CD4-positive, alpha-beta T cell treated with Interleukin-4 for 4 hours (primary cell): ENCODE measurements around the gene CACNA1S.

Experiments
- DNase-seq: peaks from one replicate; pipeline ENCODE4 v3.0.0-alpha.2; 2020

CACNA1S gene

DNA sequence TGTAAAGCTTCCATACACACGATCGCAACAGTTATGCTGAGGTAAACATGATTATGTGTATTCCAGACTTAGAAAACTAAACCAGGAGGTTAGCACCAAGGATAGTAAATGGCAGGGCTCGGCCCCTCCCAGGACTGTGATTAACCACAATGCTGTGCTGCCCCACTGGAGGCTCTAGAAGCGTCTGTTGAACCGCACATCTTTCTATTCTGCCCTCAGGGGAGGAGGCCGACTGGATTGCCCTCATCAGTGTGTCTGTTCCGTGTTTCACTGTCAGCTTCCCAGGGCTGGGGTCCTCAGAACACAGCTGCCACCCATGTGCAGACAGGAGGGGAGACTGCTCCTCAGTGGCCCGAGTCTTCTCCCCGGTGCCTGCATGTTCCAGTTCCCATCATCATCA is 27.5 kb upstream of the CACNA1S start:
- DNase-seq: no peak

DNA sequence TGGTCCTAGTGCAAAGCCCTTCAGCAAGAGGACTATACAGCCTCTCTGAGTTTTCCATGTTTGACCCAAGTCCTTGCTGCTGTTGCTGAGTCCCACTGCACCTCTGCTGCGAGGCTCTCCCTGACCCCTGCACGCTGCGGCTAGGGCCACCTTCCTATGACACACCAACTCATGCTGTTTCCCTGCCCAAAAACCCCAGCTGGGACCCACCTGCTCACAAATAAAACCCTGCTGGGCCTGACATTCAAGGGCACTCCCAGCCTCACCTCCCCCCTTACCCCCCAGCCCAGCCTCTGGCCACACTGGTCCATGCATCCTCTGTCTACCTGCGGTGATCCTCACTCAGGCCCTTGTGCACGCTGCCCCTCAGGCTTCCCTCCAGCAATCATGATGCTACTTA is 27.1 kb upstream of the CACNA1S start:
- no peak for DNase-seq

DNA sequence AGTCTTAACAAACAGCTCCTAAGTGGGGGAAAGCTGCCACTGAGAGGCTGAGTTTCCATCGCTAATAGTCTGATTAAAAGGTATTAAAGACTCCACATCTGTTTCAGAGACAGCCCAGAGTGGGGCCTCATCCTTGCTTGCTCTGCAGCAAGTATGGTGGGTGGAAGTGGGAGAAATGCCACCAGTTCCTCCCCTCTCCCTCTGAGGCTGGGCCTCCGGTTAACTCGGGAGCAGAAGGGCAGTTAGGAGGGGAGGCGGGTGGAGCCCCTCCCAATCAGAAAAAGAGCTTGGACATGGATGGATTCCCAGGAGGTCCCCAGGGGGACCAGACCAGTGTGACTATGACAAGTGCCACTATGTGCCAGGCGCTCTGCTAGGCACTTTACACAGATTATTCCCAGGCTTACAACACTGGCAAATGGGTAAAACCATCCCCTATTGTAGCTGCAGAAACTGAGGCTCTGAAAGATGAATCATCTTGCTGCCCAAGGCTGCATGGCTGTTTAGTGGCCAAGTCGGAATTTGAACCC is 26.1 kb upstream of the CACNA1S start:
- DNase-seq: no peak

DNA sequence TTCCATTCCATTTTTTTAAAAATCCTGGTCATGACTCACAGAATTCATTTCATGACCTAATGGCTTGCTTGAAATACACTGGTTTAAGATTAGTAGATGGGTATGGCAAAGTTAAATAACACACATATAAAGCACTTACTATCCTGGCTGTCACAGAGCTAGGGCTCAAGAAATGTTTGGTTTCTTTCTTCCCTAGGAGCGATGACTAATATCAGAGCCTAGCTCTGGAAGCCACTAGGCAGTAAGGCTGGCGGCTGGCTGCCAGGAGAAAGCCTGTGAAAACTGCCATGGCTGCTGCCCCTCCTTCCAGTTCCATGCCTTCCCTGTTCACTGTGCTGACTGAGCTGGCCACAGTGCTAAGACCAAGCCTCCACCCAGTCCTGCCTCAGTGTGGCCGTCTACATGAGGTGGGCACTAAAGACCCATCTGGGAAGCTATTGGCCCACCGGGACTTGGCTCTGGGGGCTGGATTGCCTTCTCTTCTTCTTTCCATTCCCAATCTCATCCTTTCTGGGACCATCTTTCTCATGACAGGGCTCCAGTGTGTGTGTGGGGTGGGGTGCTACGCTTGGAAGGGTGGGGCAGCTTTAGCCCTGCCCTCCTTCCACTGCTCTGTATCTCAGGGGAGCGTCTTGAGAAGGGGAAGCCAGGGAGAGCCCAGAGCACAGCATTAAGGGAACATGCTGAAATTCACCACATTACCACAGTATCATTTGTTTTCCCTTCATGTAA is 25.5 kb upstream of the CACNA1S start:
- no peak for DNase-seq

DNA sequence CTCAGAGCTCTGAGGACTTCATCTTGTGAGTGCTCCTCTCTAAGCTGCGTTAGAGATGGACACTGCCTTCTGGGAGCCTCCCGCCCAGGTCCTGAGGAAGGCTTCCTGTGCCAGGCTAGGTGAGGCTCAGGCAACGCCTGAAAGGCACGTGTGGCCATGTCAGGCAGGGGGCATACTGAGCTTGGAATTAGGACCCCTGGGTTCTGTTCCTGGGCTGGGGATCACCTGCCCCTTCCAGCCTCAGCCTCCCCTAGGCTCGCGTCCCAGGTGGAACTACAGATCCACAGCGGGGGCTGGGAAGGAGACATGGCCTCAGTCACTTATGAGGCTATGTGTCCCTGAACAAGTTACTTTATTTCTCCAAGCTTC is 24.8 kb upstream of the CACNA1S start:
- no peak for DNase-seq

DNA sequence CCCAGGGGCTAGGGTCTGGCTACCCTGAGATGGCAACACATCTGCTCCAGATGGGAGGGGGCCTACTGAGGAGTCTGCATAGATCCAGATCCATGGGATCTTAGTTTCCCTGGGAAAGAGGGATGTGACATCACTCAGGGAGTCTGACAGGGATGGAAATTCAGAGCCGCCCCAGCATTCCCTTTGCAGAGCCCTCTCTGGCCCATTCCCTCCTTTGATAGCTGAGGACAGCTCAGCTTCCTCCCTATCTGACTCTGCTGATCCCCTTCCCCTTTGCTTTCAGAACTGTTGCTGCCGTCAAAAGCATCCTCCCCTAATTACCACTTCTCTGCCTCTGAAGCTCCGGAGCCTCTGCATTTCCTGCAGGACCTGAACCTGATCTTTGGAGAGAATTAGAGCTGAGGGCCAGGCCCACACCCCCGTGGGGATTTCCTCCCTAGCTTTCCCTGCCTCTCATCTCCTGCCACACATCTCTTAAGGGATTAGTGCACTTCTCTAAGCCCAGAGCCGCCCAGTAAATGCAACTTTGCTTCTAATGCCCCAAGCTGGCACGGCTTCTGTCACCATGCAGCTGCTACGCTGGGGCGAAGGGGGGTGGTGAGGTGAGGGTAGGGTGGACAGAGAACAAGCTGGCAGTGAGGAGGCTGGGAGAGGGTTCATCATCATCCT is 24.3 kb upstream of the CACNA1S start:
- no peak for DNase-seq

DNA sequence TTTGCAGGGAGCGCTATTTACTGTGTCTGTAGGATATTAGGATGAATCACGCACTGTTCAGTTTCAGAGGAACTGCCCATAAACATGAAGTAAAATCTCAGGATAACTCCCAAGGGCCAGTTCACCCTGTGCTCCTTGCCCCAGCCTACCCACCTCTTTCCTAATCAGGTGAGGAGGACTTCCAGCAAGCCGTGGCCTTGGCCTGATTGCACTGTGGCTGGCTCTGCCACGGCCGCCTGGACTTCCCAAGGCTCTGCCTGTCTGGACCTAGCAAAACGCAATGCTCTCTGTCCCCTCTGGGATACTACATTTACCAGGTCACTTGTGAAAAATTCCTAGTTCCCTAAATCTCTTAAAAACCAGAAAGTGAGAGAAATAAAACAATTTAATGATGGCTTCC is 22.2 kb upstream of the CACNA1S start:
- DNase-seq: no peak

DNA sequence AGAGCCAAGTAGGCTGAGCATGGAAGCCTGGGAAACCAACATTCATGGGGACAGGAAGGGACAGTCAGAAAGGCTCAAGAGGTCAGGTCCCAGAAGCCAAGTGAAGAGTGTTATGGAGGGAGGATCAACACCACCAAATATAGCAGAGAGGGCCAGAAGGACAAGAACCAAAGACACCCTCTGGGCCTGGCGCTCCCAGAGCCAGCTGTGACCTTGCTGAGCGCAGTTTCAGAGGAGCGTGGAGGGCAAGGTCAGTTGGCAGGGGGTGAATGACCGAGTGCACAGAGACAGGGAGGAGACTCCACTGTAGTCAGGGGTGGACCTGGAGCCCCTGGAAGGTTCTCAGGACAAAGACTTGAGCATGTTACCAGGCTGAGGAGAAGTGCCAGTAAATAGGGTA is 19.2 kb upstream of the CACNA1S start:
- DNase-seq: no peak

DNA sequence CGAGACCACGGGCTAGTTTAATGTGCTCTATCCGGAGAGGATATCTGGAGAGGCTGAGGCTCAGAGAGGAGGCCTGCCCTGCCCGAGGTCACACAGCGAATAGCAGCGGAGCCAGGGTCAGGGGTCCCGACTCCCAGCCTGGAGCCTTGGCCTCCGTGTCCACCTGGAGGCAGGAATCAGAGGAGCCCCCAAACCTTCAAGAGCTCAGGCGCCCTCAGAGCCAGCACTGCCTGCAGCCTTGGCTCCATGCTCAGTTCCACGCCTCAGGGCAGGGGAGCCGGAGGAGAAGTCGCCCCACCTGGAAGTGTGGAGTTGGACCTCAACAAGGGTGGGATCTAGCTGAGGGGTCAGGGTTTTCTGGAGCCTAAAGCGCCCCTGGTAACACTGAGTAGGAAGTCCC is 16.7 kb upstream of the CACNA1S start:
- DNase-seq: no peak

DNA sequence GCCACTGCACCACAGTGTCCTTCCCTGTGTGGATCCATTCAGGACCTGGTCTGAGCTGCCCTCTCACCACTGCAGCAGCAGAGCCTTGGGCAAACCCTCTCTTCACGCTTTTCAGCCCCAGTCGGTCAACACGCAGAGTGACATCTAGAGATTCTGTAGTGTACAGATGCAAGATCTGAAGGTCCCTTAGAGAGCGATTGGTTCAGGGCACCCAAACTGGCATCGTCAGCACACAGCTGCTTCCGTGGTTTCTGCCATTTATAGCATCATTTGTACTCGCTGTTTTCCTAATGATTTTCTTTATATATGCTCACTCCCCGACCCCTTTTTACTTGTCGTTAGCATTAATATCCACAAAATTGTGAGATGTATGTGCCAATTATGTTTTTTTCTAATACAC is 16.2 kb upstream of the CACNA1S start:
- DNase-seq: no peak

DNA sequence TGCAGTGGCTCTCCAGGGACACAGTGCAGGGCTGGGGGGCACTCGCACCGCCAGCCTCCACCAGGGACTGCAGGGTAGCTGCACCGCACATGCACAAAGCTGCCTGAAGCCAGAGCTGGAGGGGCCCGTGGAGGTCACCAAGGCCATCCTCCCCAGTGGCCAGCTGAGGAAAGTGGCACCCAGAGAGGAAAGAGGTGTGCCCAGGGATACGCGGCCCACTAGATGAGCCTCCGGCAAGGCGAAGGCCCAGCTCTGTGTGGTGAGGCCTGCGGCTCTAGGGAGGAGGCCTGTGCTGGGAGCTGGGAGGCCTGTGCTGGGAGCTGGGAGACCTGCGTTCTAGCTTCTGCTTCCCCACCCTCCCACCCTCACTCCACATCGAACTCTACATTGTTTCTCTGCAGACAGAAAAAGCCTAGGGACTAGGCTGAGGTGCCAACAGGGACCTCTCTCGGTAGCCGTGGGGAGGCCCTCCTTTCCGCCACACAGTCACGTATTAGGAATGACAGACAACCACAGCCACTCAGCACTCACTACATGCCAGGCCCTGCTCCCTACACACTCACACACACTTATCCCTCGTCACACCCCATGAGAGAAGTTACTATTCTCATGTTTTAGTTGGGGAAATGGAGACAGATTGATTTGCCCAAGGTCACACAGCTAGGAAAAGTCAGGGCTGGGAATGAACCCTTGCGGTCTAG is 15.7 kb upstream of the CACNA1S start:
- no peak for DNase-seq

DNA sequence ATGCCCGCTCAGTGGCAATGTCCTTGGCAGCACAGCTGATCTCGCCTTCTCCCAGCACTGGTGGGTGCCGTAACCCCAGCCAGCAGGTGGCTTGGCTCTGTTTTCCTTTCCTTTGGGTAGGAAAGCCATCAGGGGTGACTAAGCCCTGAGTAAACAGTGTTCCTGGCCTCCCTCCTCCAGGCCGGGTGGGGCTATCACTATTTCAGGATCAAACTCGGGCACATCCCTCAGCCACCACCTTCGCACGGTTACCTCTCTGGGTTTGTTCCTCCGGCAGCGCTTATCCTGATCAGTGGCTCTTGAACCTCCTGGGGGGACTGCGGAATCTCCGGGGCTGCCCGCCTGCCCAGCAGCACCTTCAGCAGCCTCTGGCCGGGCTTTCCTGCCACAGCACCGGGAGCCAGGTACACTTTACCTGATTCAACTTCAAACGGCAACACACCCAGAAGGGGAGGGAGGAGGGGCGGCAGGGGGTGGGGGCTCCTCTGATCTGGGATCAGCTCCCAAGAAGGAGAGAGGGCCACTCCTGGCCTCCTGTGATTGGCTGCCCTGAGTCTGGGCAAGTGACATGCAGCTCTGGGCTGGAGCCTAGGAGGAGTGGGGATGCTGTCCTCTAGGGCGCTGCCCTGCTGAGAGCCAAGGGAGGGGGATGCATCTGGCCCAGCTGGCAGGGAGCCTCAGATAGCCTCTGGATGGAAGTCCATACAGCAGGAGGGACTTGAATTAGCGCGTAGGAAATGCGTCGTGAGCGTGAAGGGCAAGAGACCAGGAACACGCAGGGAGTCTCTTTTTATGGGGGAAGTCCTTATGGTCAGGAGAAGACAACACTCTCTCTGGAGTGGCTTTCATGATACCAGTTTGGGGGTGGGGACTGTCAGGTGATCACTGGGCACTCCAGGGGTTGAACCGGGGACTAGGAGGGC is 14.9 kb upstream of the CACNA1S start, which contains the start of gene ASCL5:
TSS of gene ASCL5 (minus strand) at position 353 of the 923 bp plus-strand sequence. CDS start 11,812 bp downstream, outside the sequence.
- DNase-seq: no peak

DNA sequence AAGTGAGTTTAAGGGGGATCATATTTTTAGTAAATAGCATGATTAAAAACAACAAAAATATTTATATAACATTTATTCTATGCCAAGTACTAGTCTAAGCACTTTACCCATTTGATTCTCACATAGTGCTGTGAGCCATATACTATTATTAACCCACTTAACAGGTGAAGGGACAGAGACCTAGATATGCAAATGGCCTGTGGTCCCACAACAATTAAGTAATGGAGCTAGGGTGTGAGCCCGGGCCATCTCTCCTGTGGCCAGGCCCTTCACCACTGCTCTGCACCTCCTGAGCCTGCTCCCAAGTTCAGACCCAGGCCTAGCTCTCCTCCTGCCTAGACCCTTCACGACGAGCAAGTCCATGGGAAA is 14.2 kb upstream of the CACNA1S start:
- DNase-seq: no peak

DNA sequence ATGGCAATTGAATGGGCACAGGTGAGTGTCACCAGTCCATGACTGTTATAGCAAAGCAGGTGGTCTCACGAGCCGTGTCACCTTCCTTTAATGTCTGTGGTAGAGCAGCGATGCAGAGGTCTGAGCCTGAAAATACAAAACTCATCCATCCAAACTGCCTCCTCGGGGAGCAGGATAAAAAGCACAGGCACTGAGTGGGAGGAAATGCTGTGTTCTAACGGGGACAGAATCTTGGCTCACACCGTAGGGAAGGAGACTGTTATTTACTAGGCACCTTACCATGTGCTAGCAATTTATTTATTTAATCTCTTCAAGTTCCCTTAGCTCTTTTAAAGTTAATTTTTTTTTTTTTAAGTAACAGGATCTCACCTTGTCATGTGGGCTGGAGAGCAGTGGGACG is 13.6 kb upstream of the CACNA1S start:
- DNase-seq: no peak

DNA sequence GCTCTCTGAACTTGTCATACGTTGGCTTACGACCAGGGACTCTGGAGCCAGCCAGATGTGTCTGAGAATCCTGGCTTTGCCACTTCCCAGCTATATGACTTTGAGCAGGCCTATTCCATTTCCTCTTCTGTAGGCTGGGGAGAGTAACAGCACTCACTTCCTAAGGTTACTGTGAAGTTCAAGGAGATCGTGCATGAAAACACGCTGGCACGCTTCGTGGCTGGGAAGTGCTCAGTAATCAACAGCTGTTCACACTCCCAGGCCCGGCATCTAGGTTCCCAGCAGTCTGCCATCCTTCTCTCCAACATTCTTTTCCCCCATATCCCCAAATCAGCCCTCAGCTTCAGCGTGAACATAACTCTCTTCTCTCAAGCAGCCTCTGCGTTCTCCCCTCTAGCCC is 12.8 kb upstream of the CACNA1S start:
- DNase-seq: no peak

DNA sequence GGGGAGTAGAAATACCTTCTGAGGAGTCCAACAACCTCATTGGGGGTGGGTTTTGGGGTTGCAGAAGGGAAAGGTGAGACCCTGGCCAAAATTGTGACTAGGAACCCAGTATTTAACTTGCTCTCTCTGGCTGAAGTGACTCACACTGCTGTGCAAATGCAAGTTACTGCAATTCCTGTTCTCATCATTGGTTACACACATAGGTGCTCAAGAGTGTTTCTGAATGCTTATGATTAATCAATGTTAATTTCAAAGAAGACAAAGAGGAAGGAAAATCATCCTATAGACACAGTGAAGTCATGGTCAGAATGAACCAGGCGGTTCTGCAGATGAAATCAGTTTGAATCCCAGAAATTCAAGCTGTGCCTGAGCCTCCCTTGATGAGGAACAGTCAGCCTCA is 11.6 kb upstream of the CACNA1S start:
- no peak for DNase-seq

DNA sequence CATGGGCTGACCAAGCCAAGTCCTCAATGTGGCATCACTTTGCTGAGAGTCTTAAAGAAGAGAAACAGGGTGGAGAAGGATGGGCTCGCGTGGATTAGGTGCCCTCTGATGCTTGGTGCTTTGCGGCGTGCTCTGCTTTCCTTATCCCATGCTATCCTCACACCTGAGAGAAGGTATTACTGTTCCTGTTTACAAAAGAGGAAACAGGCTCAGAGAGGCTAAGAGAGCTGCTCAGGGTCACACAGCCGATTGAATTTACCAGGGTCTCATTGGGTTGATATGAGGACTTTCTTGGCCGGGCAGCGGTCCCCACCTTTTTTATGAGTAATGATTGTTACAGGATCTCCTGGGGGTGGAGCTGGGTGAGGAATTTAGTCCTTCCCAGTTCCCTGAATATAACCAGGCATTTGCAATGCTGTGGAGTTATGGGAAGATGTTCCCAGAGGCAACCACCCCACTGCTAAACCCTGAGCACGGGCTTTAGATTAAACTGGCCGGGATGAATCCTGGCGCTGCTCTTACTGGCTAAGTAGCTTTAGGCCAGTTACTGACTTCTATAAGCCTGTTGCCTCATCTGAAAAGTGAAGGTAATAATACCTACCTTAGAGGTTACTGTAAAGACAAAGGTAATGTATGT is 10.2 kb upstream of the CACNA1S start:
- no peak for DNase-seq

DNA sequence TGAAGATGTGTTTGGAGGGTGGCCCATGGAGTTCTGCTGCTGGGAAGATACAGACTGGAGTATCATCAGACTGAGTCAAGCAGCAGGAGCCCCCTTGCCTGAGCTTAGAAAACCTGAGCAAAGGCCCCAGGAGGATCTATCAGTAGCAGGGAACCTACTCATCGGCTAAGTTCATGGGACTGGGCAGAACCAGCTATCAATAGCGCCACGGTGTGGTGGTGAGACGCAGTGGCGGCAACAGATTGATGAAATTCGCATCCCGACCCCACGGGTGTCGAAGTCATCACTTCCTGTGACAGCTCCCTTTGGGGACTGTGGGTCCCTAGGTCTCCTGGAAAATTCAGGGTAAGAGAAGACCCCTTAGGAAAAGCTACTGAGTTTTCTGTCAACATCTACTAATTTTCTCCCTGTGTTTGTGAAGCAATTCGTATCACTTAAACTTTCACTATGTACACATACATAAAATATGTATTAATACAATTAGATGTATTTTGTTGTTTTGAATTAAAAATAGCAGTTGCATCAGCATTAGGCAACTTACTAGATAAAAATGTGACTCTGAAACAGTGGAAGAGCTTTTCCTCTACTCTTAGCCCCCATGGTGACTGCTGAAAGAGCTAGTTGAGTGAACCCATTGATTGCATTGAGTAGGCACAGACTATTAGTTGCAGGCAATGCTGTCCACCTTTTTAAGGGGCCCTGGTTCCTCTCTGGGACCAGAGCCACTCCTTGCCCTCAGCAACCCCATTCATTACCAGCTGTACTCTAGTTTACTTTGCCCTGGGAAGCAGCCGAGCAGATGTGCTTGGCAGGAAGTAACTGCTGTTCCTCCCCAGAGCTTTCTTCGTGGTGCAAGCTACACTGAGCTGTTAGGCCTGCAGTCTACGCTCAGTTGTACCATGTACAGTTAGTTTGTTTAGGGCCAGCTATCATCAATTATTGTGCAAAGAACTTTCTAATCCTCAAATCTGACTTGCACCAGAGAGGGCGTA is 7.3 kb upstream of the CACNA1S start:
- peak; percentile 42 for DNase-seq

DNA sequence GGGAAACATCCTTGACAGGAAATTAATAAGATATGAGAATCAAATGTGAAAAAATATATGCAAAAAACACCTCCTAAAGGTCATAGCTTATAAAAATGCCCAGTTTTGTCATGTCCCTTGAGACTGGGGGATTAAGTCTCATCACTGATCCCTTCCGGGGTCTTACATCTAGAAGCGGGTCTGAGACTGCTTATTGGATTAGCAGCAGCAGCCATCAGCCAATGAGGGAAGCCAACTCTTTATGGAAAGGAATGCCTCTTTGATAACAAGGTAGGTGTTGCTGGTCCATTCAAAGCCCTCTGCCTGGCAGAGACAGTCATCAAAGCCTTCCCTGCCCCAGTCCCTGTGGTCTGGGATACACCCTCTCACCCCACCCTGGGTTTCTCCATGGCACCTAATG is 3.9 kb upstream of the CACNA1S start:
- no peak for DNase-seq

DNA sequence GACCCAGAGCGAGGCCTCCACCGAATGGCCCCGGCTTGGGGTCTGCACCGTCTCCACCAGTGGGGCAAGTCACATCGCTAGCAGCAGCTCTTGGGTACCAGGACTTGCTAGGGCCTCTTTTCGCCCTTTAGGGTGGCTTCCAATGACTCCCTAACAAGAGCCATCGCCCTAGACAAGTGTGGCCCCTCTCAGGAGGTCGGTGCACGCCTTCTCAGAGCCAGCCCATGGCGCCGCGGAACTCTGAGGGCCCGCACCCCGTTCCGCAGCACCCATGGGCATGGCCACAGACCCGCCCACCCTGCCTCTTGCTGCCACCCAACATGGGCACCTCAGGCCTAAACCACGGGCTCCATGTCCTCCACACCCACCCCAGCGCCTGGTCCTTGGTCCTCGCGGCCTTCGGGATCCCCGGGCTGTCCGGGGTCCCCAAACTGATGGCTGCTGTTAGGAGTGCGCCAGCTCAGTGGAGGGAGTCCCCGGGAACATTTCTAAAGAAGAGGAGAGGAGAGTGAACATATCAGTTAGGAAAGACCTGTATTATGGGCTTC is 3.2 kb upstream of the CACNA1S start:
- DNase-seq: no peak
